Endothelial cell of umbilical vein (primary cell): ENCODE data around the gene OLIG3. TPM values are rescaled to one million over a fixed set of nuclear protein-coding genes. Genes with fewer than 3 reads are reported as not detected.

Source experiments
- BruUV-seq: library from RNA; stranded (reverse); fragments of 400-500 nt; replicated peaks from 2 replicates; lab custom pipeline; 2021; lab: Mats Ljungman, UMichigan
- CTCF ChIA-PET: fragments of 300-600, 350-600 bp; sonication (Branson Sonifier 250); formaldehyde crosslinking; loops from one replicate; lab custom pipeline; 2021; ENCODE audit warnings: antibody characterized with exemption, inconsistent platforms; lab: Charles Lee
- POLR2A ChIA-PET: fragments of 300-600, 350-600 bp; sonication (Branson Sonifier 250); formaldehyde crosslinking; loops from one replicate; lab custom pipeline; 2021; ENCODE audit warnings: antibody characterized with exemption, inconsistent platforms; lab: Charles Lee
- DNase-seq: peaks from one replicate; pipeline ENCODE4 v3.0.0-alpha.2; 2011; ENCODE audit warnings: low read depth, low spot score
- FAIRE-seq: peaks from 2 replicates; lab custom pipeline; 2011; peaks lifted over from hg19 to GRCh38; lab: Jason Lieb, UNC
- H2AFZ ChIP-seq: 2 replicates; pipeline ENCODE4 v1.6.0; 2012; ENCODE audit warnings: low read depth, low read length, control low read depth, inconsistent platforms
- H3K27ac ChIP-seq: 2 replicates; pipeline ENCODE4 v1.5.1; 2011; ENCODE audit warnings: low read depth, mild to moderate bottlenecking, control low read depth, low read length, moderate library complexity; ENCODE audit not compliant: insufficient read depth
- H3K27me3 ChIP-seq, 2 experiments: 2 replicates each; pipeline versions ENCODE4 v1.6.0 to v1.6.1; 2011; ENCODE audit warnings: low read length in 2 of 2, mixed read lengths in 1 of 2; ENCODE audit not compliant: control insufficient read depth in 2 of 2, insufficient read depth in 2 of 2
- H3K36me3 ChIP-seq, 2 experiments: 2 replicates in 1 of 2; 3 replicates in 1 of 2; pipeline ENCODE4 v1.5.1; 2011; ENCODE audit warnings: low read length in 2 of 2, mild to moderate bottlenecking in 1 of 2, moderate library complexity in 1 of 2; ENCODE audit not compliant: control insufficient read depth in 2 of 2, insufficient read depth in 2 of 2; ENCODE audit errors: extremely low read depth in 1 of 2
- H3K4me1 ChIP-seq: 3 replicates; pipeline ENCODE4 v1.5.1; 2011; ENCODE audit warnings: mild to moderate bottlenecking, low read length; ENCODE audit not compliant: control insufficient read depth, insufficient read depth; ENCODE audit errors: extremely low read depth
- H3K4me2 ChIP-seq: 2 replicates; pipeline ENCODE4 v1.6.1; 2011; ENCODE audit warnings: low read length, control low read depth, mixed read lengths; ENCODE audit not compliant: insufficient read depth
- H3K4me3 ChIP-seq, 3 experiments: fragments of 200-600 bp in 1 of 3; sonication (generic), shearing (Covaris generic) in 1 of 3; replicated peaks in 1 of 3; 2 replicates each; pipeline ENCODE4 v1.5.1; 2011 to 2016; ENCODE audit warnings: control low read depth in 3 of 3, low read length in 3 of 3, mild to moderate bottlenecking in 2 of 3, inconsistent platforms in 1 of 3, low read depth in 1 of 3, moderate library complexity in 1 of 3; ENCODE audit not compliant: insufficient read depth in 1 of 3
- H3K79me2 ChIP-seq: 2 replicates; pipeline ENCODE4 v1.6.0; 2012; ENCODE audit warnings: low read length, inconsistent platforms; ENCODE audit not compliant: control insufficient read depth, insufficient read depth
- H3K9ac ChIP-seq: replicated peaks from 2 replicates; pipeline ENCODE3; 2011; ENCODE audit warnings: low read length, control low read depth; ENCODE audit not compliant: insufficient read depth; ENCODE audit errors: extremely low read depth
- H3K9me1 ChIP-seq: replicated peaks from 3 replicates; pipeline ENCODE4 v1.6.0; 2011; ENCODE audit warnings: mild to moderate bottlenecking, low read length; ENCODE audit not compliant: control insufficient read depth, insufficient read depth; ENCODE audit errors: extremely low read depth
- H3K9me3 ChIP-seq: replicated peaks from 2 replicates; pipeline ENCODE4 v1.5.1; 2012; ENCODE audit warnings: low read length, inconsistent platforms; ENCODE audit not compliant: control insufficient read depth, insufficient read depth
- H4K20me1 ChIP-seq: replicated peaks from 2 replicates; pipeline ENCODE3; 2011; ENCODE audit warnings: mild to moderate bottlenecking, low read length; ENCODE audit not compliant: control insufficient read depth, insufficient read depth; ENCODE audit errors: extremely low read depth
- CTCF ChIP-seq, 2 donors: IDR thresholded peaks; 1 replicate in 1 of 2; 2 replicates in 1 of 2; pipeline ENCODE4 v1.5.1; 2011; ENCODE audit warnings: low read length in 2 of 2, mild to moderate bottlenecking in 2 of 2, moderate library complexity in 2 of 2, control low read depth in 1 of 2, inconsistent platforms in 1 of 2, low read depth in 1 of 2; ENCODE audit not compliant: insufficient read depth in 1 of 2; ENCODE audit errors: extremely low read depth in 1 of 2
- EZH2 ChIP-seq: IDR thresholded peaks from 2 replicates; pipeline ENCODE4 v1.6.1; 2012; ENCODE audit warnings: borderline replicate concordance, low read depth, mild to moderate bottlenecking, moderate library complexity, low read length, inconsistent platforms; ENCODE audit not compliant: severe bottlenecking
- FOS ChIP-seq: IDR thresholded peaks from 2 replicates; pipeline ENCODE4 v1.6.1; 2011; ENCODE audit warnings: mild to moderate bottlenecking, low read length, moderate library complexity, borderline replicate concordance; ENCODE audit not compliant: insufficient read depth
- GATA2 ChIP-seq: IDR thresholded peaks from 2 replicates; pipeline ENCODE4 v1.7.0; 2011; ENCODE audit warnings: low read depth, mild to moderate bottlenecking, moderate library complexity, mixed read lengths, low read length; ENCODE audit not compliant: insufficient read length, insufficient read depth
- JUN ChIP-seq: IDR thresholded peaks from 2 replicates; pipeline ENCODE4 v1.6.1; 2011; ENCODE audit warnings: borderline replicate concordance, low read depth; ENCODE audit not compliant: insufficient read length, insufficient read depth
- MAX ChIP-seq: IDR thresholded peaks from 2 replicates; pipeline ENCODE4 v1.6.1; 2011; ENCODE audit not compliant: insufficient read depth, insufficient read length
- MYC ChIP-seq: IDR thresholded peaks from one replicate; pipeline ENCODE4 v1.6.1; 2011; ENCODE audit warnings: mild to moderate bottlenecking, low read depth, low read length
- POLR2A ChIP-seq: IDR thresholded peaks from 2 replicates; pipeline ENCODE4 v1.6.1; 2012; ENCODE audit warnings: low read depth, mild to moderate bottlenecking, control low read depth, low read length
- POLR2AphosphoS5 ChIP-seq: IDR thresholded peaks from 2 replicates; pipeline ENCODE4 v1.6.1; 2012; ENCODE audit warnings: low read depth, mild to moderate bottlenecking, control low read depth, low read length, moderate library complexity; ENCODE audit not compliant: insufficient read depth
- dilution Hi-C: fragments of 300-500 bp; cut with MboI; formaldehyde crosslinking; loops from one replicate; pipeline ENCODE4 v1.15.0; 2019; ENCODE audit warnings: low sequenced_read_pairs; ENCODE audit not compliant: extremely low pct_ligation_motif_present
- intact Hi-C: fragments of 100-400 bp; cut with micrococcal nuclease; formaldehyde crosslinking; loops from one replicate; pipeline ENCODE4 v1.10.0; 2022
- polyA plus RNA-seq, 4 experiments: library from polyadenylated mRNA; depleted of rRNA in 3 of 4; stranded (reverse) in 3 of 4; unstranded in 1 of 4; fragments of >200 nt; gene quantifications; 2 replicates each; pipeline versions ENCODE4 v1.2.1 to v1.2.3, GENCODE V29; 2011 to 2012; ENCODE audit warnings: missing spikeins in 1 of 4
- total RNA-seq: library from RNA; stranded (reverse); gene quantifications from 2 replicates; pipeline ENCODE4 v1.2.3, GENCODE V29; 2021

OLIG3 gene
- total and polyA plus RNA-seq, 2 donors (not counting 3 experiments of a cell fraction or from before 2014, with no cell fraction given) = not detected

GRCh38 chr6:137543114-137543513, 48.9 kb upstream of the OLIG3 start:
- dilution Hi-C loops = no loop called here
- H3K36me3 ChIP-seq = no peaks in the 10 kb centered on the region
- H3K79me2 ChIP-seq = no peaks in the 10 kb centered on the region
- H3K9ac ChIP-seq = no peak overlapping the region
- no peaks in the 10 kb centered on the region for H3K4me1 ChIP-seq
- H3K9me3 ChIP-seq = no peaks in the 10 kb centered on the region
- H4K20me1 ChIP-seq = no peaks in the 10 kb centered on the region
- no peak overlapping the region for H3K4me2 ChIP-seq
- no peaks in the 10 kb centered on the region for H3K9me1 ChIP-seq
- H3K27me3 ChIP-seq = no peaks in the 10 kb centered on the region
- intact Hi-C loops = no loop called here
- no peak overlapping the region for H3K4me3 ChIP-seq
- H2AFZ ChIP-seq = no peak overlapping the region
- no peak overlapping the region for H3K27ac ChIP-seq
- DNase-seq = no peak
- no TSS peak for BruUV-seq
- no peak for FAIRE-seq
- CTCF ChIA-PET = no interaction called here
- TF ChIP-seq FOS (no peak), MYC (no peak), EZH2 (no peak), POLR2AphosphoS5 (no peak), POLR2A (no peak), MAX (no peak), JUN (no peak), GATA2 (no peak), CTCF (IDR thresholded peaks at IDR 0.05; ENCODE audit: extremely low read depth in 1 of 2, insufficient read depth in 1 of 2, low read depth in 1 of 2, low read length in 2 of 2) (no peak)
- POLR2A ChIA-PET = no interaction called here
